ENCODE results near the gene KRTAP2-3.

DNA sequence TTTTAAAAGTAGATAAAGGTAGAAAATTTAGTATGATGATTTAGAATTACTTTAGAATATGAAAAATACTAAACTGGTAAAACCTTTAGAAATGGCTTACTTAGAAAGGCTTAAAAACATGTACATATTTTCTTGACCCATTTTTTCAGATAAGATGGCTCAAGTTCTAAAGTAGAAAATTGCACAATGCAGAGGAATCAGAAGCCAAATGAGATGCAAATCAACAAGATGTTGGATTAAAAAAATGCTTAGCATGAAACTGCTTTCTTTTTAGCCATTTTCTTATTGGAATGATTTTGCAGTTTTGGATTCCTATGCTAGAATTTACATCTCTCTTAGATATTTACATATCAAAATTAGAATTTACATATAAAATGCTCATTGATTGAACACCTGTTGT is 49.5 kb downstream of the KRTAP2-3 start:
- no peak for TF ChIP-seq CTCF (IDR thresholded peaks at IDR 0.05; ENCODE audit: poor library complexity)
- no peak for TF ChIP-seq EZH2 (IDR thresholded peaks at IDR 0.05; ENCODE audit: borderline replicate concordance)

Data from hepatocyte (in vitro differentiated cells).